NCI-H2227 treated with DMSO at 0.1 percent for 48 hours (cell line): Measurements from ENCODE around the gene TRIP4.
"Not testable (repeated sequence)": the region's sequence is repeated elsewhere in the genome, so short reads cannot be mapped to it uniquely, and the experiment has no call there.

Experiments
- DNase-seq: peaks from one replicate; lab custom pipeline; 2025; lab: John Stamatoyannopoulos, UW

The TRIP4 gene

GRCh38 chr15:64387562-64388168 lies at the start of gene TRIP4:
TSS of gene TRIP4 (plus strand) at chr15:64387836. CDS start at chr15:64387864, 28 bp downstream.
- peak; percentile 91 for DNase-seq

- no peak for DNase-seq
Observed at GRCh38 chr15:64340355-64340754, 47.3 kb upstream of the TRIP4 start.

GRCh38 chr15:64341961-64342360 lies 45.7 kb upstream of the TRIP4 start:
- DNase-seq: no peak

GRCh38 chr15:64343222-64343621 lies 44.4 kb upstream of the TRIP4 start:
- no peak for DNase-seq

GRCh38 chr15:64343841-64344240 lies 43.8 kb upstream of the TRIP4 start:
- no peak for DNase-seq

- no peak for DNase-seq
Observed at GRCh38 chr15:64344651-64345294, 42.9 kb upstream of the TRIP4 start.

GRCh38 chr15:64346242-64346641 lies 41.4 kb upstream of the TRIP4 start:
- not testable (repeated sequence) for DNase-seq

GRCh38 chr15:64348455-64348854 lies 39.2 kb upstream of the TRIP4 start:
- DNase-seq: no peak

GRCh38 chr15:64349375-64349774 lies 38.3 kb upstream of the TRIP4 start:
- no peak for DNase-seq

GRCh38 chr15:64351265-64351664 lies 36.4 kb upstream of the TRIP4 start:
- DNase-seq: no peak

- peak; percentile 36 for DNase-seq
Observed at GRCh38 chr15:64354688-64355344, 32.8 kb upstream of the TRIP4 start.

GRCh38 chr15:64355348-64355943 lies 32.2 kb upstream of the TRIP4 start:
- no peak for DNase-seq

- peak; percentile 94 for DNase-seq
Observed at GRCh38 chr15:64355944-64356709, 31.5 kb upstream of the TRIP4 start, which contains the start of gene CSNK1G1. TSS of gene CSNK1G1 (minus strand) at chr15:64356173. CDS start at chr15:64300499, 55,674 bp downstream.

GRCh38 chr15:64356710-64357040 lies 31.0 kb upstream of the TRIP4 start:
- DNase-seq: no peak

GRCh38 chr15:64361259-64361658 lies 26.4 kb upstream of the TRIP4 start:
- DNase-seq: no peak

GRCh38 chr15:64369078-64369607 lies 18.5 kb upstream of the TRIP4 start:
- peak; percentile 5 for DNase-seq

- not testable (repeated sequence) for DNase-seq
Observed at GRCh38 chr15:64371383-64371782, 16.3 kb upstream of the TRIP4 start.

- DNase-seq: no peak
Observed at GRCh38 chr15:64373360-64373759, 14.3 kb upstream of the TRIP4 start.

GRCh38 chr15:64379216-64379960 lies 8.2 kb upstream of the TRIP4 start:
- DNase-seq: no peak

- DNase-seq: not testable (repeated sequence)
Observed at GRCh38 chr15:64380130-64380870, 7.3 kb upstream of the TRIP4 start.
